ENCODE data around the gene CDK18. TPM values are rescaled to one million over a fixed set of nuclear protein-coding genes. Genes with fewer than 3 reads are reported as not detected.

The CDK18 gene
- total RNA-seq, 4 donors from 2014 or later, result 13.6 to 22.4 (median 16.9) TPM

- Histone ChIP-seq H3K27ac (no peak overlapping the region), H3K4me3 (replicated peaks in 1 of 3) (no peak overlapping the region), H3K9me3 (no peaks in the 10 kb centered on the region), H3K4me1 (peaks cover 0 to 26% of the 10 kb centered on the region in 2 donors), H3K27me3 (no peaks in the 10 kb centered on the region), H3K36me3 (no peaks in the 10 kb centered on the region)
- intact Hi-C loops (cut with DNase I), result no loop called here
- DNase-seq, result no peak
- 66 to 74% methylated on average over 13 of the region's 13 CpGs for WGBS, 2 donors
- TF ChIP-seq POLR2A (IDR thresholded peaks at IDR 0.05), result no peak
- TF ChIP-seq, protein P1, sequence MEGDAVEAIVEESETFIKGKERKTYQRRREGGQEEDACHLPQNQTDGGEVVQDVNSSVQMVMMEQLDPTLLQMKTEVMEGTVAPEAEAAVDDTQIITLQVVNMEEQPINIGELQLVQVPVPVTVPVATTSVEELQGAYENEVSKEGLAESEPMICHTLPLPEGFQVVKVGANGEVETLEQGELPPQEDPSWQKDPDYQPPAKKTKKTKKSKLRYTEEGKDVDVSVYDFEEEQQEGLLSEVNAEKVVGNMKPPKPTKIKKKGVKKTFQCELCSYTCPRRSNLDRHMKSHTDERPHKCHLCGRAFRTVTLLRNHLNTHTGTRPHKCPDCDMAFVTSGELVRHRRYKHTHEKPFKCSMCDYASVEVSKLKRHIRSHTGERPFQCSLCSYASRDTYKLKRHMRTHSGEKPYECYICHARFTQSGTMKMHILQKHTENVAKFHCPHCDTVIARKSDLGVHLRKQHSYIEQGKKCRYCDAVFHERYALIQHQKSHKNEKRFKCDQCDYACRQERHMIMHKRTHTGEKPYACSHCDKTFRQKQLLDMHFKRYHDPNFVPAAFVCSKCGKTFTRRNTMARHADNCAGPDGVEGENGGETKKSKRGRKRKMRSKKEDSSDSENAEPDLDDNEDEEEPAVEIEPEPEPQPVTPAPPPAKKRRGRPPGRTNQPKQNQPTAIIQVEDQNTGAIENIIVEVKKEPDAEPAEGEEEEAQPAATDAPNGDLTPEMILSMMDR (IDR thresholded peaks at IDR 0.05), result no peak
Observed at GRCh38 chr1:205512059-205513045, 7.9 kb downstream of the CDK18 start.

- Histone ChIP-seq H3K36me3 (no peaks in the 10 kb centered on the region), H3K9me3 (no peaks in the 10 kb centered on the region), H3K27me3 (no peaks in the 10 kb centered on the region), H3K4me3 (replicated peaks in 1 of 3) (no peak overlapping the region), H3K27ac (no peak overlapping the region), H3K4me1 (peaks cover 0 to 26% of the 10 kb centered on the region in 2 donors)
- 84 to 97% methylated on average over 4 to 5 of the region's 5 CpGs for WGBS, 2 donors
- TF ChIP-seq POLR2A (IDR thresholded peaks at IDR 0.05), result no peak
- TF ChIP-seq, protein P1 (IDR thresholded peaks at IDR 0.05), result no peak
- no peak for DNase-seq
- intact Hi-C loops (cut with DNase I), result no loop called here
Observed at GRCh38 chr1:205513774-205514173, 9.3 kb downstream of the CDK18 start.

- Histone ChIP-seq H3K4me1 (peaks cover 0 to 26% of the 10 kb centered on the region in 2 donors), H3K36me3 (no peaks in the 10 kb centered on the region), H3K27ac (no peak overlapping the region), H3K9me3 (no peaks in the 10 kb centered on the region), H3K27me3 (no peaks in the 10 kb centered on the region), H3K4me3 (replicated peaks in 1 of 3) (no peak overlapping the region)
- DNase-seq, result no peak
- 77 to 85% methylated on average over 5 to 7 of the region's 7 CpGs for whole genome bisulfite sequencing, 2 donors
- TF ChIP-seq POLR2A (IDR thresholded peaks at IDR 0.05), result no peak
- intact Hi-C loops (cut with DNase I), result no loop called here
Observed at GRCh38 chr1:205514211-205515142, 10.0 kb downstream of the CDK18 start.

DNA sequence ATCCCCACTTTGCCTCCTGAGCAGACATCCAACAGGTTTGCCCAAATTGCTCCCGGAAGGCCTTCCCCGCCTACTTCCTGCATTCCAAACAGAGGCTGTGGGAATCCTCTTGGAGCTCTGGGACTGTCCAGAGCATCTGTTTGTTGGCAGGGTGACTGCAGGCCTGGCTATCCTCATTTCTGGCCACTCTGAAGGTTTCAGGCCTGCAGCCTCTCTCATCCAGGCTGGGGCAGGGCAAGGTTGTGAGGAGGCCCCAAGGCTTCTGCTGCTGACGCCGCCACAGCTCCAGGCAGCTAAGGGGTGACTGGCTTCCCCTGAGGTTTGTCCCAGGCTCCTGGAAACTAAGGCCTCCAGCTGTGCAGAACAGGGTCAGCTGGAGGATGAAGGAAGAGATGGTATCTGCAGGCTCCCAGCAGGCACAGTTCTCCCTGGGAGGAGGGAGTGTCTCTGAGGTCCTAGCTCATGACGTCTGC, 11.3 kb downstream of the CDK18 start:
- Histone ChIP-seq H3K36me3 (no peaks in the 10 kb centered on the region), H3K4me3 (replicated peaks in 1 of 3) (no peak overlapping the region), H3K27ac (peak overlapping the region in 1 of 3 donors; percentile 0), H3K9me3 (no peaks in the 10 kb centered on the region), H3K4me1 (peaks cover 0 to 26% of the 10 kb centered on the region in 2 donors), H3K27me3 (no peaks in the 10 kb centered on the region)
- WGBS, 2 donors, result 56 to 57% methylated on average over 3 to 5 of the region's 5 CpGs
- intact Hi-C loops (cut with DNase I), result no loop called here
- no peak for DNase-seq
- TF ChIP-seq, protein P1 (IDR thresholded peaks at IDR 0.05), result no peak
- TF ChIP-seq POLR2A (IDR thresholded peaks at IDR 0.05), result no peak

GRCh38 chr1:205516362-205516761, 11.9 kb downstream of the CDK18 start:
- DNase-seq, result no peak
- intact Hi-C loops (cut with DNase I), result no loop called here
- peak overlapping the region in 1 of 3 donors; percentile 0 for H3K27ac ChIP-seq
- no peaks in the 10 kb centered on the region for H3K36me3 ChIP-seq
- no peaks in the 10 kb centered on the region for H3K9me3 ChIP-seq
- no peaks in the 10 kb centered on the region for H3K27me3 ChIP-seq
- H3K4me3 ChIP-seq (replicated peaks in 1 of 3), result no peak overlapping the region
- no peak for TF ChIP-seq POLR2A (IDR thresholded peaks at IDR 0.05)
- TF ChIP-seq, protein P1 (IDR thresholded peaks at IDR 0.05), result no peak
- H3K4me1 ChIP-seq, result peaks cover 0 to 26% of the 10 kb centered on the region in 2 donors
- WGBS, 2 donors, result 78 to 89% methylated on average over 4 of the region's 4 CpGs

Measured in thyroid gland (tissue), 4 donors.